Fibroblast of skin of scalp (primary cell): Measurements from ENCODE around the gene CARM1.
"Not testable (repeated sequence)": the region's sequence is repeated elsewhere in the genome, so short reads cannot be mapped to it uniquely, and the experiment has no call there.

Experiments used
- DNase-seq: peaks from one replicate; pipeline ENCODE4 v3.0.0-alpha.2; 2013

Gene CARM1

DNA sequence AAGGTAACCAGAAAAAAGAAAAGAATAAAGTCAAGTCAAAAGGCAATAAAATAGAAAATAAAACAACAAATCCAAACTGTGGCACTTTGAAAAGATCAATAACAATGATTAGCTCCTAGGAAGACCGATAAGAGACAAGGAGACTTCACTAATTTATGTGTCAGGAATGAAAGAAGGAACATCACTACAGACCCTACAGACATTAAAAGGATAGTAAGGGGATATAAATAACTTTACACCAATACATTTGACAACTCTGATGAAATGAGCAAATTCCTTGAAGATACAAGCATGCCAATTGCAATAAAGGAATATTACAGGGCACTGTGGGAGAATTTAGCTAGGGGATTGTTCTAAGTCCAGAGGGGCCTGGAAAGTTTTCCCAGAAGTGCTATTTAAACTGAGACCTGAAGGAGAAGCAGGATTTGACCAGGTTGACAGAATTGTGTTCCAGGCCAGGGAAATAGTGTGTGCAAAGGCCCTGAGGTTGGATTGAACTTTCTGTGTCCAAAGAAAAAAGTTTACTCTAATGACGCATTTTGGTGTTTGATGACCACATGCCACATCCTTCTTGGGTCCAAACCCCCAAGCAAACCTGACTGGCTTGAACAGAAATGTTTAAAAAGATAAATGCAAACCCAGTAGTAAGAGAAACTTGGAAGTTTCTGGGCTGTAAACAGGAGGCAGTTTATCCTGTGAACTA, 24.7 kb upstream of the CARM1 start:
- DNase-seq = no peak

GRCh38 chr19:10848230-10848856, 23.0 kb upstream of the CARM1 start, which contains the start of gene C19orf38:
Gene C19orf38 (plus strand): TSS chr19:10848415. CDS start chr19:10848509, 94 bp downstream.
- no peak for DNase-seq

- DNase-seq = no peak
Observed at GRCh38 chr19:10850631-10851030, 20.7 kb upstream of the CARM1 start.

- peak; percentile 77 for DNase-seq
Observed at GRCh38 chr19:10852098-10852800, 19.1 kb upstream of the CARM1 start.

DNA sequence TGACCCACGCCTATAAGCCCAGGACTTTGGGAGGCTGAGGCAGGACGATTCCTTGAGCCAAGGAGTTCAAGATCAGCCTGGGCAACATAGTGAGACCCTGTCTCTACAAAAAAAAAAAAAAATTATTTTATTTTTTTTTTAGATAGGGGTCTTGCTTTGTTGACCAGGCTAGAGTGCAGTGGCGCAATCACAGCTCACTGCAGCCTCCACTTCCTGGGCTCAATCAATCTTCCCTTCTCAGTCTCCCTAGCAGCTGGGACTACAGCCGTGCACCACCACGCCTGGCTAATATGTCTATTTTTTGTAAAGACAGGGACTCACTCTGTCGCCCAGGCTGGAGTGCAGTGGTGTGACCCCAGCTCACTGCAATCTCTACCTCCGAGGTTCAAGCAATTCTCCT, 18.4 kb upstream of the CARM1 start:
- no peak for DNase-seq

DNA sequence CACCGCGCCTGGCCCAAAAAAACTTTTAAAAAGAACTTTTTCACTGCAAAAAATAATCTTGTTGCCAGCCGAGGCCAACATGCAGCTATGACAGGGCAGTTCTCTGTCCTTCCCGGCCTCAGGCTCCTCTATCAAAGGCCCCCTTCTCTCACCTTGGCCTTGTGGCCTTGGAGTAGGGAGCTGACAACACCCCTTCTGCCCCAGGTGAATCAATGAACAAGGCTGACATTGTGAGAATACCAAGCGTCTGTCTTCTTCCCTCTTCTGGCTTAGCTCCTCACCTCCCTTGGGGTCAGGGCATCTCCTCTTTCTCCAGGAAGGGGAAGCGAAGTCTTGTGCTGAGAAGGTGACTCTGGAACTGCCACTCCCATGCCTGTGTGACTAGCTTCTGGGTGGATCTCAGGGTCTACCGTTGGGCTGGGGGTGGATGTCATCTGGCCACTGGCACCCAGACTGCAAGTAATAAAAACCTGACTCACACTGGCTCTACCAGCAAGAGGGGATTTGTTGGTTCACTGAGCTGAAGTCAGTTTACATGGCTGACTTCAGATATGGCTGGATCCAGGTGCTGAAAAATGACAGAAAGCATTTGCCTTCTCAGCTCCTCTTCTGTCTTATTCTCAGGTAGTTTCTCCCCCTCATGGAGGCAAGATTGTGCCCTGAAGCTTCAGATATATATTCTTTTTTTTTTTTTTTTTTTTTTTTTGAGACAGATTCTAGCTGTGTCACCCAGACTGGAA, 16.8 kb upstream of the CARM1 start:
- DNase-seq = no peak

DNA sequence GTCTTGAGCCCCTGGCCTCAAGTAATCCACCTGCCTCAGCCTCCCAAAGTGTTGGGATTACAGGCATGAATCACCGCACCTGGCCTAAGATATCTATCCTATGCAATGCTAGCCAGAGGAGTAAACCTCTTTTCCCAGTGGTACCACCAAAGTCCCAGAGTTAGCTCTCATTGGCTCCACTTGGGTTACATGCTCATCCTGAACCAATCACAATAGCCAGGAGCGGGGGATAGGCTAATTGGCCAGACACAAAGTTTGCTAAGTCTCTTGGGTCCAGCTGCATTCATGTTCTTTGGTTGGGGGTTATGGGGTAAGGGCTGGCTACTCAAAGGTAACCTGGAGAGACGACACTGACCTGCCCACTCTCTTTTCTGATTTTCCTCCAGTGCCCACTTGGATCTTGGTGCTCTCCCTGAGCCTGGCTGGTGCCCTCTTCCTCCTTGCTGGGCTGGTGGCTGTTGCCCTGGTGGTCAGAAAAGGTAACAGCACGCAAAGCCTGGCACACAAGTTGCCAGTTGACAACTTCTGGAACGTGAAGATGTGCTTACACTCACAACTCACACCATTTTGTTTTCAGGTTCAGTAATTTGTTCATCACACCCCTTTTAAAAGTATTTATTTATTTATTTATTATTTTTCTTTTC, 15.4 kb upstream of the CARM1 start:
- no peak for DNase-seq

- DNase-seq = not testable (repeated sequence)
Observed at GRCh38 chr19:10856899-10857298, 14.5 kb upstream of the CARM1 start.

GRCh38 chr19:10858204-10858828, 13.0 kb upstream of the CARM1 start:
- DNase-seq = peak; percentile 27

- DNase-seq = peak; percentile 38
Observed at GRCh38 chr19:10861103-10861651, 10.2 kb upstream of the CARM1 start.

DNA sequence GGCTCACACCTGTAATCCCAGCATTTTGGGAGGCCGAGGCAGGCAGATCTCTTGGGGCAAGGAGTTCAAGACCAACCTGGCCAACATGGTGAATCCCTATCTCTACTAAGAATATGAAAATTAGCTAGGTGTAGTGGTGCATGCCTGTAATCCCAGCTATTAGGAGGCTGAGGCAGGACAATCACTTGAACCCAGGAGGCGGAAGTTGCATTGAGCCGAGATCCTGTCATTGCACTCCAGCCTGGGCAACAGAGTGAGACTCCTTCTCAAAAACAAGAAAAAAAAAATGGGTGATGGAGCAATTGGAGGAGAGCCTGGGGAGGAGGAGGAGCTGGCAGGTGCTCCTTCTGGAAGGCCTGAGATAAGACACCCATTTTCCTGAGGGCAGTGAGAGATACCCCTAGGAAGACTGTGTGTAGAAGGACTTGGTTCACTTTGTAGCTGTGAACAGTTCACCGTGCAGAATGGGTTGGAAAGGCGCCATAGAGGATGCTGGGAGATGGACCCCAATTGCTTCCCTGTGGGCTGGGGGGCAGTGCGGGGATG, 8.7 kb upstream of the CARM1 start:
- no peak for DNase-seq

- DNase-seq = peak; percentile 44
Observed at GRCh38 chr19:10863107-10863717, 8.1 kb upstream of the CARM1 start.

DNA sequence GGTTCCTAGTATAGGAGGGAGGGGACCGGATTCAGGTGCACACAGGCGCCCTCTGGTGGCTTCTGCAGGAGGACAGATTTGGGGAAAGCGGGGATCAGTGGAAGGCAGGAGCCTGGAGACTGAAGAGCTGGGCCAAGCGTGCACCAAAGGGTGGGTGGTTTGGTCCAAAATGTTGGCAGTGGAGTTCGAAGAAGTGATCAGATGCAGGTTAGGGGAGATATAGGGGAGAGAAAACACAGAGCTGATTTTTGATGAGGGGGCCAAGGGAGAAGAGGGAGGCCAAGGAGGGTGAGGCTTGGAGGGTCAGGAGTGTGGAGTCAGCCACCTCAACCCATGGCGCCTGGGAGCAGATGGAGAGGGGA, 6.8 kb upstream of the CARM1 start:
- DNase-seq = peak; percentile 78

- DNase-seq = no peak
Observed at GRCh38 chr19:10866495-10866894, 4.9 kb upstream of the CARM1 start.

DNA sequence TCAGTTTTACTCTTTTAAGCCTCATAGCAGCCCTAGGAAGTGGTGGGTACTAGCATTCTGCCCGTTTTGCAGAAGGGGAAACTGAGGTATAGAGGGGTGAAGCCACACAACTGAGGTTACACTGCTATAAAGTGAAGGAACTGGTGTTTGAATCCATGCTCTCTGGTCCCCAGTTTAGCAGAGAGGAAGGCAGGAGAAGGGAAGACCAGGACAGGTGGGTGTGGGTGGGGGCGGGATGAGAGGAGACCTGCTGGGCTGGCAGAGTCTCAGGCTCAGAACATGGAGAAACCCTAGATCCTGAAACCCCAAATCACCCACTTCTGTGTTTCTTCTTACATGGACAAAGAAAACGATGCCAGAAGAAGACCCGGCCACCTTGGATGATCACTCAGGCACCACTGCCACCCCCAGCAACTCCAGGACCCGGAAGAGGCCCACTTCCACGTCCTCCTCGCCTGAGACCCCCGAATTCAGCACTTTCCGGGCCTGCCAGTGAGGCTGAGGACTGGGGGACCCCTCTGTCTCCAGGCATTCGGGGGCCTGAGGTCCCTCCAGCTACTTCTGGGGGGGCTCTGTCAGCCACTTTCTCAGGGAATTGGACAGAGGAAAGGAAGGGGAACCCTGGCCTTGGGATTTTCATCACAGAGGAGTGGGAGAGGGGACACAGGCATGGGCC, 2.3 kb upstream of the CARM1 start:
- DNase-seq = no peak

GRCh38 chr19:10869872-10870311, 1.5 kb upstream of the CARM1 start:
- DNase-seq = not testable (repeated sequence)

- DNase-seq = no peak
Observed at GRCh38 chr19:10870501-10870954, 825 bp upstream of the CARM1 start.

- DNase-seq = no peak
Observed at GRCh38 chr19:10871711-10872545, 575 bp downstream of the CARM1 start.

DNA sequence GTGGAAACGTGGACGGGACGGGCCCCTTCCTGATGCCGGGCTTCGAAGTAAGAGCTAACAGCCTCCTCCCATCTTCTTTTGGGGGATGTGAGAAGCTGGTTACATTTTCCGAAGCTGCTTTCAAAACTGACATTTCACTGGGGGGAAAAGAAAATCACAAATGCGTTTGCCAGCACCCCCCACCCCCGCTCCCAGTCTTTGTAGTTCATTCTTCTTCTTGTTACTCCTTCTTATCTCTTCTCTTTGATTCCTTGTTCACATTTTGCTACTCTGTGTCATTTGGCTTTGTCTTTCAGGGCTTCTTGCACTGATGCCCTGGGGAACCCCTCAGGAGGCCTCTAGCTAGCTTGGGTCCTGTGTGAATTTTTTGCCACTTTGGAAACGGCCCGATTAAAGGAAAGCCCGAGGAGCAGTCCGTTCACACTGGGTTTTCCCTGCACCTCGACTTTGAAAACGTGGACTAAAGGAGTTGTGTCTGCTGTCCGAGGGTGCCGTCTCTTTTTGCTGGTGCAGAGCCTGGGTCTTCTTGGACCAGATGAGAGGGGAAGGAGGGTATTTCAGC, 1.3 kb downstream of the CARM1 start:
- DNase-seq = no peak
